ENCODE data around the gene DISC1. TPM values are rescaled to one million over a fixed set of nuclear protein-coding genes. Genes with fewer than 3 reads are reported as not detected.

DISC1 gene
- polyA plus RNA-seq, 1 of the 3 experiments (the other 2 are of a cell fraction): 1.7 TPM

DNA sequence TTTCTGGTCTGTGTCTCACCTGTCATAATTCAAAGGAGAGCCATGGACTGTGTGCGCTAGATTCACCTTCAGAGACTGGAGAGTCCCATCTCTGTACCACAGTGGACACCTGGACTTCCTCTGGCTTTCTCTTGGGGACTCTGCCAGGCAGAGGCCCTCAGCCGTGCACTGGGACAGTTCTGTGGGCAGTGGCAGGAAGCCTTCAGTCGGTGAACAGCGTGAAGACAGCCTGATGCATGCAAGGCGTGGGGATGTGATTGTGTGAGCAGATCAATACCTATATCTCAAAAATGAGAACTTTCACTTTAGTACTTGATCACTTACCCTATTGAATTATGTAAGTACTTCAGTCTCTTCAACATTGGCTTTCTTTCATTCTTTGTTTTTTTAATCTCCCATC lies 245.3 kb downstream of the DISC1 start:
- POLR2A ChIA-PET: no interaction called here
- Histone ChIP-seq H3K27me3 (ENCODE audit: insufficient read depth) (no peaks in the 10 kb centered on the region), H3K9me3 (no peaks in the 10 kb centered on the region), H4K20me1 (ENCODE audit: insufficient read depth) (no peaks in the 10 kb centered on the region), H3K27ac (ENCODE audit: low read depth in 2 of 2, low read length in 1 of 2) (peak overlapping the region; percentile 71 to 80; a peak in 3 of 4 replicates), H3K36me3 (replicated peaks in 1 of 2; ENCODE audit: control insufficient read depth in 1 of 2, insufficient read depth in 2 of 2, low read length in 1 of 2) (no peaks in the 10 kb centered on the region), H3K4me3 (ENCODE audit: low read depth in 2 of 2, low read length in 1 of 2) (no peak overlapping the region), H3K9ac (peak overlapping the region; percentile 12; the same call in 1 of the 2 replicates), H2AFZ (ENCODE audit: low read depth) (no peak overlapping the region; the same call in 1 of the 2 replicates), H3K9me2 (no peaks in the 10 kb centered on the region), H3K4me1 (ENCODE audit: control insufficient read depth in 1 of 2, insufficient read depth in 2 of 2, low read depth in 1 of 2, low read length in 1 of 2) (peaks cover 13 to 15% of the 10 kb centered on the region in 2 experiments; a peak in 3 of 4 replicates), H3K4me2 (peak overlapping the region; percentile 65; the same call in 1 of the 2 replicates), H3K79me2 (ENCODE audit: insufficient read depth) (no peaks in the 10 kb centered on the region), H3F3A (replicated peaks; ENCODE audit: insufficient read depth) (peaks cover 32% of the 10 kb centered on the region)
- TF ChIP-seq EZH2phosphoT487 (IDR thresholded peaks at IDR 0.05; ENCODE audit: borderline replicate concordance, low read depth) (no peak), CHD2 (IDR thresholded peaks at IDR 0.05; ENCODE audit: low read length, partially characterized antibody) (no peak), RAD21 (IDR thresholded peaks at IDR 0.05; ENCODE audit: low read length) (no peak), FOXJ3 (CRISPR knock-in tag; IDR thresholded peaks at IDR 0.05) (no peak), TCF12 (IDR thresholded peaks at IDR 0.05) (no peak), FOXM1 (IDR thresholded peaks at IDR 0.05; ENCODE audit: low read depth) (no peak), GABPA (IDR thresholded peaks at IDR 0.05; ENCODE audit: low read depth) (no peak)
- TF ChIP-seq, protein P1, sequence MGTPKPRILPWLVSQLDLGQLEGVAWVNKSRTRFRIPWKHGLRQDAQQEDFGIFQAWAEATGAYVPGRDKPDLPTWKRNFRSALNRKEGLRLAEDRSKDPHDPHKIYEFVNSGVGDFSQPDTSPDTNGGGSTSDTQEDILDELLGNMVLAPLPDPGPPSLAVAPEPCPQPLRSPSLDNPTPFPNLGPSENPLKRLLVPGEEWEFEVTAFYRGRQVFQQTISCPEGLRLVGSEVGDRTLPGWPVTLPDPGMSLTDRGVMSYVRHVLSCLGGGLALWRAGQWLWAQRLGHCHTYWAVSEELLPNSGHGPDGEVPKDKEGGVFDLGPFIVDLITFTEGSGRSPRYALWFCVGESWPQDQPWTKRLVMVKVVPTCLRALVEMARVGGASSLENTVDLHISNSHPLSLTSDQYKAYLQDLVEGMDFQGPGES (IDR thresholded peaks at IDR 0.05; ENCODE audit: low read depth, low read length): no peak
- TF ChIP-seq, protein P2, sequence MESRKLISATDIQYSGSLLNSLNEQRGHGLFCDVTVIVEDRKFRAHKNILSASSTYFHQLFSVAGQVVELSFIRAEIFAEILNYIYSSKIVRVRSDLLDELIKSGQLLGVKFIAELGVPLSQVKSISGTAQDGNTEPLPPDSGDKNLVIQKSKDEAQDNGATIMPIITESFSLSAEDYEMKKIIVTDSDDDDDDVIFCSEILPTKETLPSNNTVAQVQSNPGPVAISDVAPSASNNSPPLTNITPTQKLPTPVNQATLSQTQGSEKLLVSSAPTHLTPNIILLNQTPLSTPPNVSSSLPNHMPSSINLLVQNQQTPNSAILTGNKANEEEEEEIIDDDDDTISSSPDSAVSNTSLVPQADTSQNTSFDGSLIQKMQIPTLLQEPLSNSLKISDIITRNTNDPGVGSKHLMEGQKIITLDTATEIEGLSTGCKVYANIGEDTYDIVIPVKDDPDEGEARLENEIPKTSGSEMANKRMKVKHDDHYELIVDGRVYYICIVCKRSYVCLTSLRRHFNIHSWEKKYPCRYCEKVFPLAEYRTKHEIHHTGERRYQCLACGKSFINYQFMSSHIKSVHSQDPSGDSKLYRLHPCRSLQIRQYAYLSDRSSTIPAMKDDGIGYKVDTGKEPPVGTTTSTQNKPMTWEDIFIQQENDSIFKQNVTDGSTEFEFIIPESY (IDR thresholded peaks at IDR 0.05; ENCODE audit: borderline replicate concordance, low read depth): no peak
- CTCF ChIA-PET: no interaction called here
- DNase-seq: no peak
- WGBS (ENCODE audit: low lambda C conversion rate): 93% methylated on average over 3 of the region's 5 CpGs

DNA sequence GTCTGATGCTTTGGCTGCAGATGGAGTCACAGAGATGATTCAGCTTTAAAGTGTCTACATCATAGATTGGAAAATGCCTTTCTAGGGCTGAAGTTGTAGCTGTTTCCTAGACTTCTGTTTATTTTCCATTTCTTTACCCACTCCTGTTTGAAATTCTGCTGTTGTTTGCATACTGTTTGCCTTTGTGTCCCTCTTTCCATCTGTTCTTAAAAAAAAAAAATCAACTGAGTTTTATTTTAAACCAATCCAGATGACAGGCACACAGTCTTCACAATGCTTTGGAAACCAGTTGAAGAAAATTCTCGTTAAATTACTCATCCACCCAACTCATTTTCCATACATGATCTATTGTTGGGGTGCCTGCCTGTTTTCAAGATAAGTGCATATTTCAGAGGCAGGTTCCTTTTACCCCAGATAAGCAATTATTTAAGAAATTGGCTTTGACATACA lies 245.9 kb downstream of the DISC1 start:
- H4K20me1 ChIP-seq (ENCODE audit: insufficient read depth): no peaks in the 10 kb centered on the region
- H3K4me3 ChIP-seq (ENCODE audit: low read depth in 2 of 2, low read length in 1 of 2): no peak overlapping the region
- peak overlapping the region; percentile 71 to 80; a peak in 3 of 4 replicates for H3K27ac ChIP-seq (ENCODE audit: low read depth in 2 of 2, low read length in 1 of 2)
- peaks cover 26% of the 10 kb centered on the region for H3F3A ChIP-seq (replicated peaks; ENCODE audit: insufficient read depth)
- ChIA-PET POLR2A (no interaction called here), CTCF (no interaction called here)
- H3K9me3 ChIP-seq: no peaks in the 10 kb centered on the region
- WGBS (ENCODE audit: low lambda C conversion rate): 14% methylated on average over 1 of the region's 1 CpG
- H3K27me3 ChIP-seq (ENCODE audit: insufficient read depth): no peaks in the 10 kb centered on the region
- peak overlapping the region; percentile 24; the same call in 1 of the 2 replicates for H3K9ac ChIP-seq
- no peaks in the 10 kb centered on the region for H3K79me2 ChIP-seq (ENCODE audit: insufficient read depth)
- no peaks in the 10 kb centered on the region for H3K36me3 ChIP-seq (replicated peaks in 1 of 2; ENCODE audit: control insufficient read depth in 1 of 2, insufficient read depth in 2 of 2, low read length in 1 of 2)
- DNase-seq: no peak
- peak overlapping the region; percentile 24; the same call in 1 of the 2 replicates for H2AFZ ChIP-seq (ENCODE audit: low read depth)
- peak overlapping the region; percentile 65 for H3K4me2 ChIP-seq
- H3K9me2 ChIP-seq: no peaks in the 10 kb centered on the region
- H3K4me1 ChIP-seq (ENCODE audit: control insufficient read depth in 1 of 2, insufficient read depth in 2 of 2, low read depth in 1 of 2, low read length in 1 of 2): peaks cover 11% of the 10 kb centered on the region in 2 experiments; a peak in 3 of 4 replicates
- TF ChIP-seq TEAD4 (IDR thresholded peaks at IDR 0.05; ENCODE audit: borderline replicate concordance, insufficient read depth) (peak; percentile 94), GATA2 (CRISPR knock-in tag; IDR thresholded peaks at IDR 0.05) (no peak), RXRA (IDR thresholded peaks at IDR 0.05; ENCODE audit: borderline replicate concordance, low read depth) (peak; percentile 83), NRF1 (IDR thresholded peaks at IDR 0.05; ENCODE audit: low read depth, low read length) (no peak), MEF2A (IDR thresholded peaks at IDR 0.05; ENCODE audit: borderline replicate concordance, low read depth) (peak; percentile 78), YY1 (IDR thresholded peaks at IDR 0.05; ENCODE audit: low read depth) (no peak), EZH2phosphoT487 (IDR thresholded peaks at IDR 0.05; ENCODE audit: borderline replicate concordance, low read depth) (no peak), FOSL2 (IDR thresholded peaks at IDR 0.05; ENCODE audit: borderline replicate concordance, low read depth) (peak; percentile 66), TCF12 (IDR thresholded peaks at IDR 0.05) (peak; percentile 99), EP300 (IDR thresholded peaks at IDR 0.05; ENCODE audit: borderline replicate concordance in 1 of 2, low read depth in 1 of 2, low read length in 1 of 2) (peak; percentile 82 to 98)
- TF ChIP-seq, protein P2 (IDR thresholded peaks at IDR 0.05; ENCODE audit: borderline replicate concordance, low read depth): peak; percentile 72; the same call in 1 of the 2 replicates
- TF ChIP-seq, protein P3, sequence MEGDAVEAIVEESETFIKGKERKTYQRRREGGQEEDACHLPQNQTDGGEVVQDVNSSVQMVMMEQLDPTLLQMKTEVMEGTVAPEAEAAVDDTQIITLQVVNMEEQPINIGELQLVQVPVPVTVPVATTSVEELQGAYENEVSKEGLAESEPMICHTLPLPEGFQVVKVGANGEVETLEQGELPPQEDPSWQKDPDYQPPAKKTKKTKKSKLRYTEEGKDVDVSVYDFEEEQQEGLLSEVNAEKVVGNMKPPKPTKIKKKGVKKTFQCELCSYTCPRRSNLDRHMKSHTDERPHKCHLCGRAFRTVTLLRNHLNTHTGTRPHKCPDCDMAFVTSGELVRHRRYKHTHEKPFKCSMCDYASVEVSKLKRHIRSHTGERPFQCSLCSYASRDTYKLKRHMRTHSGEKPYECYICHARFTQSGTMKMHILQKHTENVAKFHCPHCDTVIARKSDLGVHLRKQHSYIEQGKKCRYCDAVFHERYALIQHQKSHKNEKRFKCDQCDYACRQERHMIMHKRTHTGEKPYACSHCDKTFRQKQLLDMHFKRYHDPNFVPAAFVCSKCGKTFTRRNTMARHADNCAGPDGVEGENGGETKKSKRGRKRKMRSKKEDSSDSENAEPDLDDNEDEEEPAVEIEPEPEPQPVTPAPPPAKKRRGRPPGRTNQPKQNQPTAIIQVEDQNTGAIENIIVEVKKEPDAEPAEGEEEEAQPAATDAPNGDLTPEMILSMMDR (IDR thresholded peaks at IDR 0.05): no peak
- TF ChIP-seq, protein P4, sequence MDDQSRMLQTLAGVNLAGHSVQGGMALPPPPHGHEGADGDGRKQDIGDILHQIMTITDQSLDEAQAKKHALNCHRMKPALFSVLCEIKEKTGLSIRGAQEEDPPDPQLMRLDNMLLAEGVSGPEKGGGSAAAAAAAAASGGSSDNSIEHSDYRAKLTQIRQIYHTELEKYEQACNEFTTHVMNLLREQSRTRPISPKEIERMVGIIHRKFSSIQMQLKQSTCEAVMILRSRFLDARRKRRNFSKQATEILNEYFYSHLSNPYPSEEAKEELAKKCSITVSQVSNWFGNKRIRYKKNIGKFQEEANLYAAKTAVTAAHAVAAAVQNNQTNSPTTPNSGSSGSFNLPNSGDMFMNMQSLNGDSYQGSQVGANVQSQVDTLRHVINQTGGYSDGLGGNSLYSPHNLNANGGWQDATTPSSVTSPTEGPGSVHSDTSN (IDR thresholded peaks at IDR 0.05): peak; percentile 98

Measured in SK-N-SH (cell line).